ENCODE results near the gene C9orf153.

Gene C9orf153

GRCh38 chr9:86185872-86186271 lies 73.6 kb downstream of the C9orf153 start:
- DNase-seq: no peak

- no peak for DNase-seq
Observed at GRCh38 chr9:86184138-86184524, 75.3 kb downstream of the C9orf153 start.

GRCh38 chr9:86183229-86184137 lies 76.0 kb downstream of the C9orf153 start:
- no peak for DNase-seq

- DNase-seq: no peak
Observed at GRCh38 chr9:86181379-86182315, 77.8 kb downstream of the C9orf153 start.

GRCh38 chr9:86178503-86178902 lies 81.0 kb downstream of the C9orf153 start:
- no peak for DNase-seq

GRCh38 chr9:86177995-86178394 lies 81.5 kb downstream of the C9orf153 start:
- DNase-seq: no peak

- DNase-seq: no peak
Observed at GRCh38 chr9:86176468-86176867, 83.0 kb downstream of the C9orf153 start.

GRCh38 chr9:86175743-86176456 lies 83.6 kb downstream of the C9orf153 start:
- DNase-seq: no peak

GRCh38 chr9:86175223-86175622 lies 84.2 kb downstream of the C9orf153 start:
- peak; percentile 9 for DNase-seq

Data from RPMI8226 (cell line).